ENCODE measurements around the gene CYP3A7. TPM values are rescaled to one million over a fixed set of nuclear protein-coding genes. Genes with fewer than 3 reads are reported as not detected.
A peak's percentile ranks its signal among the peaks of the same experiment; 100 is the strongest.

The CYP3A7 gene
- total and polyA plus RNA-seq, 3 experiments from 2014 or later = not detected

- no peak overlapping the region for H3K4me3 Mint-ChIP-seq
- H3K9me3 Mint-ChIP-seq = no peaks in the 10 kb centered on the region
- H3K9me3 ChIP-seq (ENCODE audit: low read length) = no peaks in the 10 kb centered on the region
- peaks cover 0 to 9% (median 8%) of the 10 kb centered on the region in 3 donors for H3K36me3 Mint-ChIP-seq
- peaks cover 8 to 20% (median 14%) of the 10 kb centered on the region in 3 donors for H3K4me1 Mint-ChIP-seq
- peaks cover 0 to 6% of the 10 kb centered on the region in 2 donors for H3K27me3 Mint-ChIP-seq
- ChIA-PET CTCF (no interaction called here), POLR2A (no interaction called here)
- H3K27me3 ChIP-seq (ENCODE audit: insufficient read depth, low read length, poor library complexity, severe bottlenecking) = no peaks in the 10 kb centered on the region
- H3K27ac ChIP-seq (ENCODE audit: low read depth, low read length) = no peak overlapping the region
- H3K4me1 ChIP-seq (ENCODE audit: insufficient read depth, low read length) = peaks cover 3% of the 10 kb centered on the region
- no peak overlapping the region for H3K4me3 ChIP-seq (ENCODE audit: low read length)
- no peak for DNase-seq
- H3K36me3 ChIP-seq (ENCODE audit: insufficient read depth, low read length) = no peaks in the 10 kb centered on the region
- H3K27ac Mint-ChIP-seq = no peak overlapping the region
These were observed 57.3 kb downstream of the CYP3A7 start for GRCh38 chr7:99677648-99678045.

- no peak overlapping the region for H3K27ac Mint-ChIP-seq
- no peak overlapping the region for H3K27ac ChIP-seq (ENCODE audit: low read depth, low read length)
- no peak for DNase-seq
- H3K36me3 Mint-ChIP-seq = peaks cover 0 to 8% (median 5%) of the 10 kb centered on the region in 3 donors
- peaks cover 0 to 4% of the 10 kb centered on the region in 2 donors for H3K27me3 Mint-ChIP-seq
- no peaks in the 10 kb centered on the region for H3K27me3 ChIP-seq (ENCODE audit: insufficient read depth, low read length, poor library complexity, severe bottlenecking)
- H3K4me1 Mint-ChIP-seq = peaks cover 8 to 20% (median 14%) of the 10 kb centered on the region in 3 donors
- no peaks in the 10 kb centered on the region for H3K9me3 Mint-ChIP-seq
- H3K4me3 Mint-ChIP-seq = no peak overlapping the region
- H3K4me3 ChIP-seq (ENCODE audit: low read length) = no peak overlapping the region
- peaks cover 3% of the 10 kb centered on the region for H3K4me1 ChIP-seq (ENCODE audit: insufficient read depth, low read length)
- CTCF ChIA-PET = no interaction called here
- H3K9me3 ChIP-seq (ENCODE audit: low read length) = no peaks in the 10 kb centered on the region
- H3K36me3 ChIP-seq (ENCODE audit: insufficient read depth, low read length) = no peaks in the 10 kb centered on the region
- POLR2A ChIA-PET = no interaction called here
These were observed 57.9 kb downstream of the CYP3A7 start for GRCh38 chr7:99677013-99677647.

GRCh38 chr7:99674995-99675742, 59.8 kb downstream of the CYP3A7 start:
- no peaks in the 10 kb centered on the region for H3K36me3 ChIP-seq (ENCODE audit: insufficient read depth, low read length)
- CTCF ChIA-PET = interaction anchor here (1.7 kb wide), 1 partner anchor 18 kb away, joined by 4 read pairs; no protein-coding TSS in a partner anchor
- H3K9me3 ChIP-seq (ENCODE audit: low read length) = no peaks in the 10 kb centered on the region
- Mint-ChIP-seq H3K4me1 (peaks cover 8 to 20% (median 14%) of the 10 kb centered on the region in 3 donors), H3K9me3 (no peaks in the 10 kb centered on the region), H3K4me3 (peak overlapping the region in 1 of 7 donors; percentile 28), H3K27ac (peak overlapping the region in 7 of 8 donors; percentile 52 to 89 (median 67)), H3K27me3 (no peaks in the 10 kb centered on the region), H3K36me3 (peaks cover 0 to 2% (median under 1%) of the 10 kb centered on the region in 3 donors)
- no peak overlapping the region for H3K4me3 ChIP-seq (ENCODE audit: low read length)
- H3K4me1 ChIP-seq (ENCODE audit: insufficient read depth, low read length) = peaks cover 3% of the 10 kb centered on the region
- no peak overlapping the region for H3K27ac ChIP-seq (ENCODE audit: low read depth, low read length)
- POLR2A ChIA-PET = no interaction called here
- peak in 1 of 5 donors; percentile 10 for DNase-seq
- H3K27me3 ChIP-seq (ENCODE audit: insufficient read depth, low read length, poor library complexity, severe bottlenecking) = no peaks in the 10 kb centered on the region

- DNase-seq = no peak
- H3K27me3 ChIP-seq (ENCODE audit: insufficient read depth, low read length, poor library complexity, severe bottlenecking) = no peaks in the 10 kb centered on the region
- H3K27ac Mint-ChIP-seq = no peak overlapping the region
These were observed 62.4 kb downstream of the CYP3A7 start for GRCh38 chr7:99672573-99672972.

GRCh38 chr7:99669782-99670181, 65.2 kb downstream of the CYP3A7 start:
- Mint-ChIP-seq H3K4me1 (peaks cover 1 to 2% (median 2%) of the 10 kb centered on the region in 3 donors), H3K27me3 (no peaks in the 10 kb centered on the region), H3K4me3 (no peak overlapping the region), H3K36me3 (peaks cover 0 to 25% (median 5%) of the 10 kb centered on the region in 3 donors), H3K9me3 (no peaks in the 10 kb centered on the region), H3K27ac (no peak overlapping the region)
- Histone ChIP-seq H3K27me3 (ENCODE audit: insufficient read depth, low read length, poor library complexity, severe bottlenecking) (no peaks in the 10 kb centered on the region), H3K36me3 (ENCODE audit: insufficient read depth, low read length) (no peaks in the 10 kb centered on the region), H3K27ac (ENCODE audit: low read depth, low read length) (no peak overlapping the region), H3K4me3 (ENCODE audit: low read length) (no peak overlapping the region), H3K4me1 (ENCODE audit: insufficient read depth, low read length) (peaks cover 2% of the 10 kb centered on the region), H3K9me3 (ENCODE audit: low read length) (no peaks in the 10 kb centered on the region)
- CTCF ChIA-PET = no interaction called here
- no peak for DNase-seq
- POLR2A ChIA-PET = no interaction called here

More at GRCh38 chr7:99672573-99672972, 62.4 kb downstream of the CYP3A7 start:
- H3K27me3 Mint-ChIP-seq = no peaks in the 10 kb centered on the region
- Histone ChIP-seq H3K4me3 (ENCODE audit: low read length) (no peak overlapping the region), H3K4me1 (ENCODE audit: insufficient read depth, low read length) (peaks cover 3% of the 10 kb centered on the region), H3K9me3 (ENCODE audit: low read length) (no peaks in the 10 kb centered on the region), H3K36me3 (ENCODE audit: insufficient read depth, low read length) (no peaks in the 10 kb centered on the region), H3K27ac (ENCODE audit: low read depth, low read length) (no peak overlapping the region)
- POLR2A ChIA-PET = no interaction called here
- no peaks in the 10 kb centered on the region for H3K9me3 Mint-ChIP-seq
- H3K4me1 Mint-ChIP-seq = peaks cover 8 to 20% (median 14%) of the 10 kb centered on the region in 3 donors
- CTCF ChIA-PET = no interaction called here
- H3K36me3 Mint-ChIP-seq = peaks cover 0 to 18% (median 2%) of the 10 kb centered on the region in 3 donors
- no peak overlapping the region for H3K4me3 Mint-ChIP-seq

- Histone ChIP-seq H3K36me3 (ENCODE audit: insufficient read depth, low read length) (no peaks in the 10 kb centered on the region), H3K27ac (ENCODE audit: low read depth, low read length) (no peak overlapping the region), H3K27me3 (ENCODE audit: insufficient read depth, low read length, poor library complexity, severe bottlenecking) (no peaks in the 10 kb centered on the region), H3K9me3 (ENCODE audit: low read length) (no peaks in the 10 kb centered on the region), H3K4me1 (ENCODE audit: insufficient read depth, low read length) (no peaks in the 10 kb centered on the region), H3K4me3 (ENCODE audit: low read length) (no peak overlapping the region)
- no peaks in the 10 kb centered on the region for H3K4me1 Mint-ChIP-seq
- H3K9me3 Mint-ChIP-seq = no peaks in the 10 kb centered on the region
- POLR2A ChIA-PET = no interaction called here
- H3K36me3 Mint-ChIP-seq = peaks cover 0 to 32% (median 9%) of the 10 kb centered on the region in 3 donors
- CTCF ChIA-PET = no interaction called here
- no peak overlapping the region for H3K27ac Mint-ChIP-seq
- no peak for DNase-seq
- H3K27me3 Mint-ChIP-seq = no peaks in the 10 kb centered on the region
- no peak overlapping the region for H3K4me3 Mint-ChIP-seq
These were observed 66.5 kb downstream of the CYP3A7 start for GRCh38 chr7:99668541-99668940.

GRCh38 chr7:99667179-99667578, 67.8 kb downstream of the CYP3A7 start:
- Histone ChIP-seq H3K9me3 (ENCODE audit: low read length) (no peaks in the 10 kb centered on the region), H3K4me1 (ENCODE audit: insufficient read depth, low read length) (no peaks in the 10 kb centered on the region), H3K27me3 (ENCODE audit: insufficient read depth, low read length, poor library complexity, severe bottlenecking) (no peaks in the 10 kb centered on the region), H3K4me3 (ENCODE audit: low read length) (no peak overlapping the region), H3K36me3 (ENCODE audit: insufficient read depth, low read length) (no peaks in the 10 kb centered on the region), H3K27ac (ENCODE audit: low read depth, low read length) (no peak overlapping the region)
- peaks cover 0 to 40% (median 14%) of the 10 kb centered on the region in 3 donors for H3K36me3 Mint-ChIP-seq
- no peaks in the 10 kb centered on the region for H3K9me3 Mint-ChIP-seq
- H3K27me3 Mint-ChIP-seq = no peaks in the 10 kb centered on the region
- ChIA-PET CTCF (interaction anchor here (0.6 kb wide), 1 partner anchor 220 kb away, joined by 3 read pairs; no protein-coding TSS in a partner anchor), POLR2A (no interaction called here)
- H3K4me3 Mint-ChIP-seq = no peak overlapping the region
- H3K27ac Mint-ChIP-seq = no peak overlapping the region
- no peak for DNase-seq
- no peaks in the 10 kb centered on the region for H3K4me1 Mint-ChIP-seq

- no peaks in the 10 kb centered on the region for H3K36me3 ChIP-seq (ENCODE audit: insufficient read depth, low read length)
- DNase-seq = no peak
- H3K9me3 ChIP-seq (ENCODE audit: low read length) = no peaks in the 10 kb centered on the region
- Mint-ChIP-seq H3K27me3 (no peaks in the 10 kb centered on the region), H3K36me3 (peaks cover 0 to 43% (median 19%) of the 10 kb centered on the region in 3 donors), H3K4me3 (no peak overlapping the region), H3K4me1 (no peaks in the 10 kb centered on the region), H3K9me3 (no peaks in the 10 kb centered on the region), H3K27ac (no peak overlapping the region)
- no peaks in the 10 kb centered on the region for H3K4me1 ChIP-seq (ENCODE audit: insufficient read depth, low read length)
- CTCF ChIA-PET = no interaction called here
- H3K27ac ChIP-seq (ENCODE audit: low read depth, low read length) = no peak overlapping the region
- no peak overlapping the region for H3K4me3 ChIP-seq (ENCODE audit: low read length)
- no peaks in the 10 kb centered on the region for H3K27me3 ChIP-seq (ENCODE audit: insufficient read depth, low read length, poor library complexity, severe bottlenecking)
- POLR2A ChIA-PET = no interaction called here
These were observed 69.0 kb downstream of the CYP3A7 start for GRCh38 chr7:99666013-99666395.

Measured in CD8-positive, alpha-beta memory T cell (primary cell).